ENCODE measurements around the gene ADCY5. TPM values are rescaled to one million over a fixed set of nuclear protein-coding genes. Genes with fewer than 3 reads are reported as not detected.

Gene ADCY5
- total RNA-seq, 2 donors from 2014 or later: 12.9 to 69.6 TPM

- no peak for TF ChIP-seq CTCF (IDR thresholded peaks at IDR 0.05)
- TF ChIP-seq POLR2AphosphoS5 (IDR thresholded peaks at IDR 0.05): no peak
- TF ChIP-seq POLR2A (IDR thresholded peaks at IDR 0.05): no peak
- Histone ChIP-seq H3K4me1 (replicated peaks) (no peaks in the 10 kb centered on the region), H3K4me3 (no peak overlapping the region), H3K36me3 (no peaks in the 10 kb centered on the region), H3K27me3 (replicated peaks; ENCODE audit: insufficient read depth) (no peaks in the 10 kb centered on the region), H3K27ac (no peak overlapping the region), H3K9me3 (no peaks in the 10 kb centered on the region)
- intact Hi-C loops (cut with DNase I): loop anchor here (5.0 kb wide), 1 partner anchor 229 kb away; no protein-coding TSS in a partner anchor
- WGBS: 71% methylated on average over 25 of the region's 25 CpGs
- DNase-seq (ENCODE audit: low spot score): no peak
Observed at GRCh38 chr3:123327956-123328850, 120.7 kb downstream of the ADCY5 start.

GRCh38 chr3:123327480-123327879 is 121.4 kb downstream of the ADCY5 start:
- Histone ChIP-seq H3K27ac (no peak overlapping the region), H3K4me1 (replicated peaks) (no peaks in the 10 kb centered on the region), H3K36me3 (no peaks in the 10 kb centered on the region), H3K27me3 (replicated peaks; ENCODE audit: insufficient read depth) (no peaks in the 10 kb centered on the region), H3K9me3 (no peaks in the 10 kb centered on the region), H3K4me3 (no peak overlapping the region)
- WGBS: 89% methylated on average over 12 of the region's 12 CpGs
- intact Hi-C loops (cut with DNase I): loop anchor here (5.0 kb wide), 1 partner anchor 230 kb away; no protein-coding TSS in a partner anchor
- TF ChIP-seq POLR2A (IDR thresholded peaks at IDR 0.05) (no peak), CTCF (IDR thresholded peaks at IDR 0.05) (no peak), POLR2AphosphoS5 (IDR thresholded peaks at IDR 0.05) (no peak)
- DNase-seq (ENCODE audit: low spot score): no peak

GRCh38 chr3:123326531-123326930 is 122.4 kb downstream of the ADCY5 start:
- intact Hi-C loops (cut with DNase I): loop anchor here (5.0 kb wide), 1 partner anchor 231 kb away; no protein-coding TSS in a partner anchor
- Histone ChIP-seq H3K36me3 (no peaks in the 10 kb centered on the region), H3K27me3 (replicated peaks; ENCODE audit: insufficient read depth) (no peaks in the 10 kb centered on the region), H3K9me3 (no peaks in the 10 kb centered on the region), H3K4me3 (no peak overlapping the region), H3K27ac (no peak overlapping the region), H3K4me1 (replicated peaks) (no peaks in the 10 kb centered on the region)
- TF ChIP-seq CTCF (IDR thresholded peaks at IDR 0.05): no peak
- no peak for TF ChIP-seq POLR2AphosphoS5 (IDR thresholded peaks at IDR 0.05)
- TF ChIP-seq POLR2A (IDR thresholded peaks at IDR 0.05): no peak
- 63% methylated on average over 6 of the region's 6 CpGs for WGBS
- no peak for DNase-seq (ENCODE audit: low spot score)

- Histone ChIP-seq H3K36me3 (no peaks in the 10 kb centered on the region), H3K27ac (no peak overlapping the region), H3K9me3 (no peaks in the 10 kb centered on the region), H3K4me3 (no peak overlapping the region), H3K27me3 (replicated peaks; ENCODE audit: insufficient read depth) (no peaks in the 10 kb centered on the region), H3K4me1 (replicated peaks) (no peaks in the 10 kb centered on the region)
- no peak for DNase-seq (ENCODE audit: low spot score)
- TF ChIP-seq POLR2A (IDR thresholded peaks at IDR 0.05) (no peak), POLR2AphosphoS5 (IDR thresholded peaks at IDR 0.05) (no peak), CTCF (IDR thresholded peaks at IDR 0.05) (no peak)
- WGBS: 96% methylated on average over 8 of the region's 8 CpGs
- intact Hi-C loops (cut with DNase I): loop anchor here (5.0 kb wide), 1 partner anchor 231 kb away; no protein-coding TSS in a partner anchor
Observed at GRCh38 chr3:123325766-123326256, 123.1 kb downstream of the ADCY5 start.

Measured in prostate gland (tissue), 2 donors.